Glutamatergic neuron (in vitro differentiated cells): ENCODE measurements around the gene GNGT2. TPM values are rescaled to one million over a fixed set of nuclear protein-coding genes. Genes with fewer than 3 reads are reported as not detected.
A peak's percentile ranks its signal among the peaks of the same experiment; 100 is the strongest.

Experiments used
- DNase-seq: peaks from one replicate; pipeline ENCODE4 v3.0.0; 2022
- H3K27ac Mint-ChIP-seq: one replicate; pipeline ENCODE4 v1.8.0; 2020; ENCODE audit warnings: mild to moderate bottlenecking, mixed read lengths, inconsistent platforms; ENCODE audit not compliant: unreplicated experiment
- H3K27me3 Mint-ChIP-seq: one replicate; pipeline ENCODE4 v1.8.0; 2020; ENCODE audit warnings: mild to moderate bottlenecking, moderate library complexity, mixed read lengths, inconsistent platforms; ENCODE audit not compliant: unreplicated experiment
- H3K36me3 Mint-ChIP-seq: one replicate; pipeline ENCODE4 v1.8.0; 2020; ENCODE audit warnings: mild to moderate bottlenecking, mixed read lengths, inconsistent platforms; ENCODE audit not compliant: unreplicated experiment
- H3K4me1 Mint-ChIP-seq: one replicate; pipeline ENCODE4 v1.8.0; 2020; ENCODE audit warnings: mild to moderate bottlenecking, low read depth, mixed read lengths, inconsistent platforms; ENCODE audit not compliant: unreplicated experiment
- H3K4me3 Mint-ChIP-seq: one replicate; pipeline ENCODE4 v1.8.0; 2020; ENCODE audit warnings: mild to moderate bottlenecking, mixed read lengths, inconsistent platforms; ENCODE audit not compliant: unreplicated experiment
- H3K9me3 Mint-ChIP-seq: one replicate; pipeline ENCODE4 v1.8.0; 2020; ENCODE audit warnings: mild to moderate bottlenecking, moderate library complexity, mixed read lengths, inconsistent platforms; ENCODE audit not compliant: unreplicated experiment
- total RNA-seq: library from RNA; stranded (reverse); fragmentation: NEBNext Ultra II Directional; extraction: Animal tissue kit (Norgen Biotek cat#: 25700); gene quantifications from one replicate; pipeline ENCODE4 v1.2.1, GENCODE V29; 2021; ENCODE audit not compliant: unreplicated experiment
- TF ChIP-seq, protein P1 (sequence below): fragments of 200-600 bp; sonication (generic); IDR thresholded peaks from one replicate; pipeline ENCODE4 v1.5.0; 2021; ENCODE audit not compliant: partially characterized antibody, unreplicated experiment

GNGT2 gene
- total RNA-seq, 1 donor from 2014 or later = not detected

- DNase-seq = no peak
- peaks cover 21% of the 10 kb centered on the region for H3K9me3 Mint-ChIP-seq
- peaks cover 17% of the 10 kb centered on the region for H3K27me3 Mint-ChIP-seq
- peak overlapping the region; percentile 96 for H3K27ac Mint-ChIP-seq
- peaks cover 3% of the 10 kb centered on the region for H3K4me1 Mint-ChIP-seq
- H3K36me3 Mint-ChIP-seq = no peaks in the 10 kb centered on the region
- TF ChIP-seq, protein P1, sequence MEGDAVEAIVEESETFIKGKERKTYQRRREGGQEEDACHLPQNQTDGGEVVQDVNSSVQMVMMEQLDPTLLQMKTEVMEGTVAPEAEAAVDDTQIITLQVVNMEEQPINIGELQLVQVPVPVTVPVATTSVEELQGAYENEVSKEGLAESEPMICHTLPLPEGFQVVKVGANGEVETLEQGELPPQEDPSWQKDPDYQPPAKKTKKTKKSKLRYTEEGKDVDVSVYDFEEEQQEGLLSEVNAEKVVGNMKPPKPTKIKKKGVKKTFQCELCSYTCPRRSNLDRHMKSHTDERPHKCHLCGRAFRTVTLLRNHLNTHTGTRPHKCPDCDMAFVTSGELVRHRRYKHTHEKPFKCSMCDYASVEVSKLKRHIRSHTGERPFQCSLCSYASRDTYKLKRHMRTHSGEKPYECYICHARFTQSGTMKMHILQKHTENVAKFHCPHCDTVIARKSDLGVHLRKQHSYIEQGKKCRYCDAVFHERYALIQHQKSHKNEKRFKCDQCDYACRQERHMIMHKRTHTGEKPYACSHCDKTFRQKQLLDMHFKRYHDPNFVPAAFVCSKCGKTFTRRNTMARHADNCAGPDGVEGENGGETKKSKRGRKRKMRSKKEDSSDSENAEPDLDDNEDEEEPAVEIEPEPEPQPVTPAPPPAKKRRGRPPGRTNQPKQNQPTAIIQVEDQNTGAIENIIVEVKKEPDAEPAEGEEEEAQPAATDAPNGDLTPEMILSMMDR = no peak
- H3K4me3 Mint-ChIP-seq = peak overlapping the region; percentile 92
These were observed 16.7 kb downstream of the GNGT2 start for GRCh38 chr17:49193513-49194296.

- peak overlapping the region; percentile 96 for H3K27ac Mint-ChIP-seq
- TF ChIP-seq, protein P1 = no peak
- peak; percentile 93 for DNase-seq
- H3K36me3 Mint-ChIP-seq = no peaks in the 10 kb centered on the region
- peaks cover 17% of the 10 kb centered on the region for H3K27me3 Mint-ChIP-seq
- H3K4me1 Mint-ChIP-seq = peaks cover 3% of the 10 kb centered on the region
- peak overlapping the region; percentile 92 for H3K4me3 Mint-ChIP-seq
- peaks cover 21% of the 10 kb centered on the region for H3K9me3 Mint-ChIP-seq
These were observed 18.2 kb downstream of the GNGT2 start for GRCh38 chr17:49191917-49192741.

- no peak for DNase-seq
- H3K36me3 Mint-ChIP-seq = no peaks in the 10 kb centered on the region
- H3K9me3 Mint-ChIP-seq = peaks cover 21% of the 10 kb centered on the region
- peaks cover 3% of the 10 kb centered on the region for H3K4me1 Mint-ChIP-seq
- H3K4me3 Mint-ChIP-seq = peak overlapping the region; percentile 92
- H3K27me3 Mint-ChIP-seq = peaks cover 17% of the 10 kb centered on the region
- TF ChIP-seq, protein P1 = no peak
- peak overlapping the region; percentile 96 for H3K27ac Mint-ChIP-seq
These were observed 18.9 kb downstream of the GNGT2 start for GRCh38 chr17:49191409-49191916.

GRCh38 chr17:49190932-49191331, 19.4 kb downstream of the GNGT2 start:
- TF ChIP-seq, protein P1 = no peak
- peaks cover 21% of the 10 kb centered on the region for H3K9me3 Mint-ChIP-seq
- no peak overlapping the region for H3K4me3 Mint-ChIP-seq
- DNase-seq = no peak
- H3K27me3 Mint-ChIP-seq = peaks cover 17% of the 10 kb centered on the region
- H3K27ac Mint-ChIP-seq = no peak overlapping the region
- H3K4me1 Mint-ChIP-seq = peaks cover 3% of the 10 kb centered on the region
- H3K36me3 Mint-ChIP-seq = peaks cover 4% of the 10 kb centered on the region
